GM19372 (cell line): Measurements from ENCODE around the gene CMTM7.
"Not testable (repeated sequence)": the region's sequence is repeated elsewhere in the genome, so short reads cannot be mapped to it uniquely, and the experiment has no call there.

Source experiments
- ATAC-seq: cut with Tn5 transposase; IDR thresholded peaks from one replicate; pipeline ENCODE4 v1.9.1; 2021; ENCODE audit warnings: mild to moderate bottlenecking, low read depth, moderate library complexity; ENCODE audit not compliant: unreplicated experiment

The CMTM7 gene

GRCh38 chr3:32455609-32456428, 64.2 kb downstream of the CMTM7 start:
- ATAC-seq: no peak

GRCh38 chr3:32456429-32457130, 64.9 kb downstream of the CMTM7 start:
- ATAC-seq: no peak

GRCh38 chr3:32457971-32458471, 66.4 kb downstream of the CMTM7 start:
- no peak for ATAC-seq

- no peak for ATAC-seq
Observed at GRCh38 chr3:32459450-32459849, 67.8 kb downstream of the CMTM7 start.

GRCh38 chr3:32460031-32460749, 68.5 kb downstream of the CMTM7 start:
- ATAC-seq: peak; percentile 77

DNA sequence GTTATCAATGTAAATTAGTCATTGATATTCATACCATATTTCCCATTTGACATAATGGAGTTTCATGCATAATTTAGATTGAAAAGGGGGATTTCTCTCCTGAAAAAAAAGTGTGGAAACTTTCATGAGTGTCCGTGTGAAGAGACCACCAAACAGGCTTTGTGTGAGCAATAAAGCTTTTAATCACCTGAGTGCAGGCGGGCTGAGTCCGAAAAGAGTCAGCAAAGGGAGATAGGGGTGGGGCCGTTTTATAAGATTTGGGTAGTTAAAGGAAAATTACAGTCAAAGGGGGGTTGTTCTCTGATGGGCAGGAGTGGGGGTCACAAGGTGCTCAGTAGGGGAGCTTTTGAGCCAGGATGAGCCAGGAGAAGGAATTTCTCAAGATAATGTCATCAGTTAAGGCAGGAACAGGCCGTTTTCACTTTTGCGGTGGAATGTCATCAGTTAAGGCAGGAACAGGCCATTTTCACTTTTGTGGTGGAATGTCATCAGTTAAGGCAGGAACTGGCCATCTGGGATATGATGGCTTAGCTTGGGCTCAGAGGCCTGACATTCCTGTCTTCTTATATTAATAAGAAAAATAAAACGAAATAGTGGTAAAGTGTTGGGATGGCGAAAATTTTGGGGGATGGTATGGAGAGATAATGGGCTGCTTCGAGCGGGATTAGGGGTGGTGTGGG, 69.3 kb downstream of the CMTM7 start:
- ATAC-seq: not testable (repeated sequence)

DNA sequence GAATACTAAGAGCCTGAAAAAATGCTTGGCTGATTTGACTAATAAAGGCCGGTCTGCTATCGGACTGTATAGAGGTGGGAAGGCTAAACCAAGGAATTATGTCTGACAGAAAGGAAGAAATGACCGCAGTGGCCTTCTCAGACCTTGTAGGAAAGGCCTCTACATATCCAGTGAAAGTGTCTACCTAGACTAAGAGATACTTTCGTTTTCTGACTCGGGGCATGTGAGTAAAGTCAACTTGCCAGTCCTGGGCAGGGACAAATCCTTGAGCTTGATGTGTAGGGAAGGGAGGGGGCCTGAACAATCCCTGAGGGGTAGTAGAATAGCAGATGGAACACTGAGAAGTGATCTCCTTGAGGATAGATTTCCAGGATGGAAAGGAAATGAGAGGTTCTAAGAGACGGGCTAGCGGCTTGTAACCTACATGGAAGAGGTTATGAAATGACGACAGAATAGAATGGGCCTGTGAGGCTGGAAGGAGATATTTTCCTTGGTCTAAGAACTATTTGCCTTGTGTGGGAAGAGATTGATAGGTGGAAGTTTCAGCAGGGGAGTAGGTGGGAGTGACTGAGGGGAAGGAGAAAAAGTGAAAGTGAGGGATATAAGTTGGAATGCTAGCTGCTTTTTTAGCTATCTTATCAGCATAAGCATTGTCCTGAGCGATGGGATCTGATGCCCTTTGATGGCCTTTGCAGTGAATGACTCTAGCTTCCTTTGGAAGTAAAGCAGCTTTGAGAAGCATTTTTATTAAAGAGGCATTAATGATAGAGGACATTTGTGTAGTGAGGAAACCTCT, 70.7 kb downstream of the CMTM7 start:
- ATAC-seq: not testable (repeated sequence)

- not testable (repeated sequence) for ATAC-seq
Observed at GRCh38 chr3:32463415-32463814, 71.8 kb downstream of the CMTM7 start.

- ATAC-seq: not testable (repeated sequence)
Observed at GRCh38 chr3:32464726-32465125, 73.1 kb downstream of the CMTM7 start.

GRCh38 chr3:32466808-32467207, 75.2 kb downstream of the CMTM7 start:
- ATAC-seq: not testable (repeated sequence)

GRCh38 chr3:32467333-32468070, 75.8 kb downstream of the CMTM7 start:
- peak; percentile 61 for ATAC-seq

- no peak for ATAC-seq
Observed at GRCh38 chr3:32469151-32469874, 77.7 kb downstream of the CMTM7 start.

DNA sequence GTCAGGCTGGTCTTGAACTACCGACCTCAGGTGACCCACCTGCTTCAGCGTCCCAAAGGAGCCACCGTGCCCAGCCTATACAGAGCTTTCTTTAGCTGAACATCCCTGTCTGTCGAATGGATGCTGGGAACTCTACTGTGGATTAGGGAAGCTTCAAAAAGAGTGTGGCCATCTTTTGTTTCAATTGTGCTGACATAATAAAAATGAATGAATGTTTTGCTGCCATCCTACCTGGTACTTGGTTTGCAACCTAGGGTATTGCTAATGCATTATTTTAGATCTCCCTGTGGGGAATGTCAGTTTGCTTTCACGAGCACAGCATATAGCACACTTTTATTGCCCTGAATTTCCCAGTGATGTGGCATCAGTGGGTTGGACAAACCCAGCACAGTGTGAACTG, 78.7 kb downstream of the CMTM7 start:
- no peak for ATAC-seq

DNA sequence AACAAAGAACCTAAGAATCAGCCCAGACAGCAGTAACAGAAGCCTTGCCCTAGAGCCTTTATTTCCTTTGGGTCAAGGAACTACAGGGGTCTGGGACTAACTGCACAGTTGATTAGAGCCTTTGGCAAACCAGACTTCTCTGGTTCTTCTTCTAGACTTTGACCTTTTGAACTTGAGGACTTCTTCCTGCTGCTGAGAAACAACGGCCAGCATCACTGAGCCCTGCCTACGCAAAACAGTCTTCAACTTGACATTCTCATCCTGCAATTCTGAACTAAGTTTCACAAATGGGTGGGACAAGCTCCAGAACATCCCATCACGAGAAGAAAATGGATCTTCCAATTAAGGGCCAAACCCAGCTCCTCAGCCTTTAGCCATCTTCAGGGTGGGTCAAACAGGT, 79.6 kb downstream of the CMTM7 start:
- no peak for ATAC-seq

- ATAC-seq: not testable (repeated sequence)
Observed at GRCh38 chr3:32472151-32472550, 80.5 kb downstream of the CMTM7 start.

DNA sequence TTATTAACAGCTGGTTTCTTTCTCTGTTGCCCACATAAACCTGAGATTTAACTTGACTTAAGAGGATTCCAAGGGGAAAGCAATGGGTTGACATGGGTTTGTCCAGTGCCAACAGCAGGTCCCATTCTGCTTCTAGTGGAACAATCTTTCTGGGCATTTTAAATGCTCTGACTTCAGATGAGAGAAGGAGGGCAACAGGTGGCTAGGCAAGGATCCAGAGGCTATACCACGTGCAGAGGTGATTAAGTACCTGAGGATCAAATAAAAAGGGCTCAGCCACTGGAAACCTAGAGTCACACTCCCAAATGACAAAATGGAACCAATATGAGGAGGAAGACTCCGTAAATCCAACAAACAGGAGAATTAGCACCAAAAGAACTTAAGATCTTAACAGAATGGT, 82.5 kb downstream of the CMTM7 start:
- no peak for ATAC-seq

DNA sequence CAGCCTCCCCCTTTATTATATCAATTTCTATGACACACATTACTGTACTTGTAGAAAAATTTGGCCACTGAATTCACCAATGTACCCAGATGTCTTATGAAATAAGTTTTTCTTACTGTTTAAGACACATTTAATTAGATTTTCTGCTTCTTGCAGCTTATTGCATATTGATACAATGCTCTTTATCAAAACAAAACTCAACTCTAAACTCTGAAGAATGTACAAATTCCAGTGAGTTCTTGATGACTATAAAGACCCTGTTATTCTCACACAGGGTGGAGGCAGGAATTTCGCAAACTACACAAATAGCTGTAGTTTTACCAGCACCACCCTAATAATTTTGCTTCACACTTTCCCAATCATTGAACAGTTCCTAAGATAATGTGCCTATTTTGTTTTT, 89.0 kb downstream of the CMTM7 start:
- ATAC-seq: no peak
